Measurements from ENCODE around the gene CASZ1. TPM values are rescaled to one million over a fixed set of nuclear protein-coding genes. Genes with fewer than 3 reads are reported as not detected.

Gene CASZ1
- total RNA-seq, 1 experiment from 2014 or later = 8.5 TPM

GRCh38 chr1:10638559-10639005, 157.9 kb downstream of the CASZ1 start:
- no peak for DNase-seq (ENCODE audit: low read depth)

GRCh38 chr1:10637834-10638558, 158.4 kb downstream of the CASZ1 start:
- no peak for DNase-seq (ENCODE audit: low read depth)

- no peak for DNase-seq (ENCODE audit: low read depth)
These were observed 159.0 kb downstream of the CASZ1 start for GRCh38 chr1:10637400-10637799.

GRCh38 chr1:10635992-10636391, 160.5 kb downstream of the CASZ1 start:
- DNase-seq (ENCODE audit: low read depth) = no peak

GRCh38 chr1:10635085-10635896, 161.2 kb downstream of the CASZ1 start:
- peak; percentile 30 for DNase-seq (ENCODE audit: low read depth)

- peak; percentile 40 for DNase-seq (ENCODE audit: low read depth)
These were observed 161.9 kb downstream of the CASZ1 start for GRCh38 chr1:10634428-10635084.

- no peak for DNase-seq (ENCODE audit: low read depth)
These were observed 162.4 kb downstream of the CASZ1 start for GRCh38 chr1:10634075-10634427.

GRCh38 chr1:10633416-10633815, 163.0 kb downstream of the CASZ1 start:
- DNase-seq (ENCODE audit: low read depth) = no peak

GRCh38 chr1:10632691-10633090, 163.8 kb downstream of the CASZ1 start:
- no peak for DNase-seq (ENCODE audit: low read depth)

GRCh38 chr1:10631811-10632593, 164.4 kb downstream of the CASZ1 start:
- no peak for DNase-seq (ENCODE audit: low read depth)

GRCh38 chr1:10631121-10631810, 165.2 kb downstream of the CASZ1 start:
- no peak for DNase-seq (ENCODE audit: low read depth)

GRCh38 chr1:10630661-10631120, 165.8 kb downstream of the CASZ1 start:
- DNase-seq (ENCODE audit: low read depth) = no peak

- no peak for DNase-seq (ENCODE audit: low read depth)
These were observed 166.5 kb downstream of the CASZ1 start for GRCh38 chr1:10629816-10630571.

GRCh38 chr1:10629091-10629815, 167.2 kb downstream of the CASZ1 start:
- no peak for DNase-seq (ENCODE audit: low read depth)

GRCh38 chr1:10628685-10629084, 167.8 kb downstream of the CASZ1 start:
- no peak for DNase-seq (ENCODE audit: low read depth)

- DNase-seq (ENCODE audit: low read depth) = no peak
These were observed 169.5 kb downstream of the CASZ1 start for GRCh38 chr1:10626791-10627410.

GRCh38 chr1:10626131-10626731, 170.2 kb downstream of the CASZ1 start:
- no peak for DNase-seq (ENCODE audit: low read depth)

GRCh38 chr1:10625554-10625953, 170.9 kb downstream of the CASZ1 start:
- DNase-seq (ENCODE audit: low read depth) = no peak

GRCh38 chr1:10625076-10625475, 171.4 kb downstream of the CASZ1 start:
- DNase-seq (ENCODE audit: low read depth) = no peak

Data from Daoy (cell line).